Stimulated activated CD4-positive, alpha-beta T cell treated with anti-CD3 and anti-CD28 coated beads, Interleukin-15, amount 100 ng/mL, for 48 hours (primary cell): ENCODE measurements around the gene SMIM24.
"Not testable (repeated sequence)": the region's sequence is repeated elsewhere in the genome, so short reads cannot be mapped to it uniquely, and the experiment has no call there.

Experiments used
- DNase-seq, 2 donors: peaks; one replicate each; pipeline ENCODE4 v3.0.0-alpha.2; 2020; ENCODE audit warnings: low read depth in 2 of 2

SMIM24 gene

GRCh38 chr19:3433805-3434540, 46.4 kb downstream of the SMIM24 start:
- DNase-seq = no peak

DNA sequence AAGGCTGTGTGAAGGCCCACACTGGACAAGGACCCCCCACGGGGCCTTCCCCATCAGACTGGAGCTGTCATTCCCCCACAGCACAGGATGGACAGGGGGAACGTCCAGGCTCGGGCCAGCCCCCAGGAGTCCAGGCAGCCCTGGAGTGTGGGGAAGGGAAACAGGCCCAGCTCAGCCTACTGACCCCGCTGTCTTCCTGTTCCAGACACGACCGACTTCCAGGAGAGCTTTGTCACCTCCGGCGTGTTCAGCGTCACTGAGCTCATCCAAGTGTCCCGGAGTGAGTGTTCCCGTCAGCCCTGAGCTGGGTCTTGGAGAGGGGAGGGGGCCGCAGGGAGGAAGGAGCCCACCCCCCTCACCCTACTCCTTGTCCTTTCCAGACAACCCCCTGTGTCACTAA, 47.0 kb downstream of the SMIM24 start:
- DNase-seq = no peak

DNA sequence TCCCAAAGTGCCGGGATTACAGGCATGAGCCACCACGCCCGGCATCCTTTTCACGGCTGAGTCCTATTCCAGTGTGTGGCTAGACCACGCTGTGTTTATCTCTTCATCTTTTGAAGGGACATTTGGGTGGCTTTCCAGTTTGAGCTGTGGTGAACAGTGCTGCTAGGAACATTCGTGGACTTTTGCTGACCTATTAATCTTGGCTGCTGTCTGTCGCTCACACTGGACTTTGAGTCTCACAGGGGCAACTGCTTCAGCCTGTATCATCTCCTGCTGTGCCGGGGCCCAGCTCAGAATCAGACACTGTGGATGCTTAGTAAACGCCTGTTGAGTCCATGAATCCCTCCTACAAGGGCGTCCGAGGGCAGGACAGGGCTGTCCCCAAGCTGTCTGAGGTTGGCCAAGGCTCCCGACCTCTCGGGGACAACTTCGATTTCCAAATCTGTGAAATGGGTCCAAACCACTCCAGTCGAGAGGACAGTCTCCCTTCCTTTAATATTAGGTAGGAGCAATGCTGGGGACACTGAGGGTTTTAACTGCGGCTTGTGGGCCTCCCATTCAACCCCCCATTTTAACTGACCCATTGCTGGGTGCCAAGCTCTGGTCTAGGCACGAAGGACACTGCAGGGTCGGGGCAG, 48.4 kb downstream of the SMIM24 start:
- no peak for DNase-seq

- DNase-seq = not testable (repeated sequence)
Observed at GRCh38 chr19:3430366-3430680, 50.0 kb downstream of the SMIM24 start.

DNA sequence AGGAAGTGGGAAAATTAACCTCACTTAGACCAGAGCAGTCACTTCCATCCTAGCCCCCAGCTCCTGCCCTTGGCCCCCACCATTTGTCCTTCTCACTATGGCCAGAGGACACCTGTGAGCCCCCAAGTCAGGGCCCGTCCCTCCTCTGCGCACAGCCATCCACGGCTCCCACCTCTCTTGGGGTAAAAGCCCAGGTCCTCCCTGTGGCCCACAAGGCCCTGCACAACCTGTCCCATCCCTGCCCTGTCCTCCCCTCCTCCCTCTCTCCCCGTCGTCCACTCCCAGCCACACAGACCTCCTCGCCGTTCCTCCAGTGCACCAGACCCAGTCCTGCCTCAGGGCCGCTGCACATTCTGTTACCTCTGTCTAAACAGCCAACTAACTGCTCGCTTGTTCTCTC, 53.9 kb downstream of the SMIM24 start:
- no peak for DNase-seq
